Measurements from ENCODE around the gene CCR6. TPM values are rescaled to one million over a fixed set of nuclear protein-coding genes. Genes with fewer than 3 reads are reported as not detected.

Gene CCR6
- polyA plus RNA-seq, 2 of the 4 experiments (the other 2 are of a cell fraction): 0.01 TPM; not detected in 1

GRCh38 chr6:167125855-167126349 is 3.0 kb downstream of the CCR6 start:
- Histone ChIP-seq H3K9me3 (no peaks in the 10 kb centered on the region), H3K27ac (no peak overlapping the region), H3K4me1 (no peaks in the 10 kb centered on the region), H3K4me3 (no peak overlapping the region), H3K4me2 (no peak overlapping the region)
- no peak for FAIRE-seq
- ChIA-PET CTCF (no interaction called here), POLR2A (no interaction called here)
- no peak for ATAC-seq
- DNase-seq (ENCODE audit: low read depth in 1 of 2, low spot score in 1 of 2): no peak
- TF ChIP-seq RCOR1 (IDR thresholded peaks at IDR 0.05; ENCODE audit: low read depth, low read length) (no peak), NR3C1 (IDR thresholded peaks at IDR 0.05) (no peak)
- TF ChIP-seq, protein P1, sequence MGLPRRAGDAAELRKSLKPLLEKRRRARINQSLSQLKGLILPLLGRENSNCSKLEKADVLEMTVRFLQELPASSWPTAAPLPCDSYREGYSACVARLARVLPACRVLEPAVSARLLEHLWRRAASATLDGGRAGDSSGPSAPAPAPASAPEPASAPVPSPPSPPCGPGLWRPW (IDR thresholded peaks at IDR 0.05): no peak
- 50% methylated on average over 3 of the region's 3 CpGs for WGBS (ENCODE audit: missing lambda C conversion rate)

- ATAC-seq: no peak
- WGBS (ENCODE audit: missing lambda C conversion rate): 53% methylated on average over 11 of the region's 14 CpGs
- H3K9me3 ChIP-seq: no peaks in the 10 kb centered on the region
- no peak overlapping the region for H3K4me2 ChIP-seq
- POLR2A ChIA-PET: no interaction called here
- no peak for TF ChIP-seq TP53 (CRISPR knock-in tag; IDR thresholded peaks at IDR 0.05)
- no peak overlapping the region for H3K27ac ChIP-seq
- CTCF ChIA-PET: no interaction called here
- H3K4me3 ChIP-seq: no peak overlapping the region
- FAIRE-seq: no peak
- no peaks in the 10 kb centered on the region for H3K4me1 ChIP-seq
- DNase-seq (ENCODE audit: low read depth in 1 of 2, low spot score in 1 of 2): no peak
These were observed 5.1 kb downstream of the CCR6 start for GRCh38 chr6:167127785-167128531.

DNA sequence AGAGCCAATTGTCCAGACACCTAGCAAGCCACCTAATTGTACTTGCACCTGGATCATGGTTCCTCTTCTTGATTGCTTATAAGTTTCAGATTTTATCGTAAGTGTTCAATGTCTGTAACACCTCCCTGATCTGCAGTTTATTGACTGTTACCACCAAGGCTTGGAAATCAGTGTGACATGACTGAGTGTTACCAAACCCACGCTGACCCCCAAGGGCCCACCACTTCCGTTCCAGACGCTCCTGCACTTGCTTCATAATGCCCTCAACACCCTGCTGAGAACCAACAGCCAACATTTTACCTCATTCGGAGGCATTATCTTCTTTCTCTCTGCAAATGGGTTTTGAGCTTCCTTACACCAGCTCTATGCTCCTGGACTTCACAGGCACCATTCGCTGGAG is 6.3 kb downstream of the CCR6 start:
- POLR2A ChIA-PET: no interaction called here

More for the DNA sequence above, 6.3 kb downstream of the CCR6 start:
- TF ChIP-seq ZFP36 (IDR thresholded peaks at IDR 0.05; ENCODE audit: borderline replicate concordance, partially characterized antibody) (no peak), HOXB5 (CRISPR knock-in tag; IDR thresholded peaks at IDR 0.05) (no peak), FOSB (CRISPR knock-in tag; IDR thresholded peaks at IDR 0.05) (no peak), KDM1A (IDR thresholded peaks at IDR 0.05; ENCODE audit: low read depth) (no peak), RAD21 (conservative IDR thresholded peaks at IDR 0.05 in 1 of 2, IDR thresholded peaks at IDR 0.05 in 1 of 2) (no peak), REST (IDR thresholded peaks at IDR 0.05) (no peak), NPAS2 (CRISPR knock-in tag; IDR thresholded peaks at IDR 0.05; ENCODE audit: borderline replicate concordance) (no peak), HOXB13 (CRISPR knock-in tag; IDR thresholded peaks at IDR 0.05; ENCODE audit: low read depth) (no peak), CBX2 (IDR thresholded peaks at IDR 0.05; ENCODE audit: borderline replicate concordance, low read depth) (no peak), KDM5A (IDR thresholded peaks at IDR 0.05) (no peak), POLR2AphosphoS2 (conservative IDR thresholded peaks at IDR 0.05; ENCODE audit: low read length) (no peak), TFCP2L1 (CRISPR knock-in tag; IDR thresholded peaks at IDR 0.05) (no peak), HMGXB4 (CRISPR knock-in tag; IDR thresholded peaks at IDR 0.05; ENCODE audit: borderline replicate concordance) (no peak), MAFK (IDR thresholded peaks at IDR 0.05; ENCODE audit: partially characterized antibody) (no peak), NFE2L2 (conservative IDR thresholded peaks at IDR 0.05; ENCODE audit: low read length) (no peak), NR3C1 (IDR thresholded peaks at IDR 0.05) (no peak)
- TF ChIP-seq, protein P2, sequence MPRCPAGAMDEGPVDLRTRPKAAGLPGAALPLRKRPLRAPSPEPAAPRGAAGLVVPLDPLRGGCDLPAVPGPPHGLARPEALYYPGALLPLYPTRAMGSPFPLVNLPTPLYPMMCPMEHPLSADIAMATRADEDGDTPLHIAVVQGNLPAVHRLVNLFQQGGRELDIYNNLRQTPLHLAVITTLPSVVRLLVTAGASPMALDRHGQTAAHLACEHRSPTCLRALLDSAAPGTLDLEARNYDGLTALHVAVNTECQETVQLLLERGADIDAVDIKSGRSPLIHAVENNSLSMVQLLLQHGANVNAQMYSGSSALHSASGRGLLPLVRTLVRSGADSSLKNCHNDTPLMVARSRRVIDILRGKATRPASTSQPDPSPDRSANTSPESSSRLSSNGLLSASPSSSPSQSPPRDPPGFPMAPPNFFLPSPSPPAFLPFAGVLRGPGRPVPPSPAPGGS (IDR thresholded peaks at IDR 0.05): no peak
- TF ChIP-seq, protein P3, sequence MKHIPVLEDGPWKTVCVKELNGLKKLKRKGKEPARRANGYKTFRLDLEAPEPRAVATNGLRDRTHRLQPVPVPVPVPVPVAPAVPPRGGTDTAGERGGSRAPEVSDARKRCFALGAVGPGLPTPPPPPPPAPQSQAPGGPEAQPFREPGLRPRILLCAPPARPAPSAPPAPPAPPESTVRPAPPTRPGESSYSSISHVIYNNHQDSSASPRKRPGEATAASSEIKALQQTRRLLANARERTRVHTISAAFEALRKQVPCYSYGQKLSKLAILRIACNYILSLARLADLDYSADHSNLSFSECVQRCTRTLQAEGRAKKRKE (CRISPR knock-in tag; IDR thresholded peaks at IDR 0.05; ENCODE audit: low read depth): no peak
- WGBS (ENCODE audit: missing lambda C conversion rate): 47% methylated on average over 6 of the region's 6 CpGs
- CTCF ChIA-PET: interaction anchor here (1.0 kb wide), 1 partner anchor 9 kb away, joined by 4 read pairs; no protein-coding TSS in a partner anchor
- Histone ChIP-seq H3K4me3 (no peak overlapping the region), H3K4me2 (no peak overlapping the region), H3K9me3 (no peaks in the 10 kb centered on the region), H3K4me1 (no peaks in the 10 kb centered on the region), H3K27ac (no peak overlapping the region)
- FAIRE-seq (no peak), DNase-seq (ENCODE audit: low read depth in 1 of 2, low spot score in 1 of 2) (no peak), ATAC-seq (no peak)
